A673 (cell line): ENCODE data around the gene KNDC1. TPM values are rescaled to one million over a fixed set of nuclear protein-coding genes. Genes with fewer than 3 reads are reported as not detected.

Experiments used
- BruUV-seq: library from RNA; stranded (reverse); fragments of 400-500 nt; replicated peaks from 2 replicates; lab custom pipeline; 2021; lab: Mats Ljungman, UMichigan
- CTCF ChIA-PET: fragments of 300-600 bp; sonication (Branson Sonifier 250); formaldehyde crosslinking; loops from one replicate; lab custom pipeline; 2022; ENCODE audit warnings: antibody characterized with exemption; lab: Charles Lee
- POLR2A ChIA-PET: fragments of 300-600 bp; sonication (Branson Sonifier 250); formaldehyde crosslinking; loops from one replicate; lab custom pipeline; 2022; ENCODE audit warnings: antibody characterized with exemption; ENCODE audit not compliant: low non-redundant PET; lab: Charles Lee
- DNase-seq: peaks from one replicate; pipeline ENCODE4 v3.0.0-alpha.2; 2015; ENCODE audit warnings: low spot score
- H3K27ac ChIP-seq: fragments of 200-600 bp; sonication (generic); 2 replicates; pipeline ENCODE4 v1.5.1; 2016; ENCODE audit warnings: mixed run types, low read depth, mild to moderate bottlenecking, mixed read lengths, antibody characterized with exemption, low read length; ENCODE audit not compliant: poor library complexity, severe bottlenecking
- H3K27me3 ChIP-seq: fragments of 200-600 bp; sonication (generic); replicated peaks from 2 replicates; pipeline ENCODE4 v1.6.1; 2017; ENCODE audit warnings: mixed run types, low read depth, mild to moderate bottlenecking, mixed read lengths, antibody characterized with exemption, low read length; ENCODE audit not compliant: insufficient read depth, poor library complexity
- H3K36me3 ChIP-seq: fragments of 200-600 bp; sonication (generic); 2 replicates; pipeline ENCODE4 v1.6.1; 2016; ENCODE audit warnings: mixed run types, mild to moderate bottlenecking, mixed read lengths, antibody characterized with exemption, low read length; ENCODE audit not compliant: insufficient read depth, poor library complexity, severe bottlenecking
- H3K4me1 ChIP-seq: fragments of 200-600 bp; sonication (generic); 2 replicates; pipeline ENCODE4 v1.6.1; 2017; ENCODE audit warnings: mixed run types, mild to moderate bottlenecking, mixed read lengths, antibody characterized with exemption, low read length; ENCODE audit not compliant: insufficient read depth, poor library complexity, severe bottlenecking
- H3K4me3 ChIP-seq: fragments of 200-600 bp; sonication (generic); 2 replicates; pipeline ENCODE4 v1.5.1; 2016; ENCODE audit warnings: low read depth, mixed run types, mild to moderate bottlenecking, mixed read lengths, low read length; ENCODE audit not compliant: poor library complexity, severe bottlenecking
- H3K9me3 ChIP-seq: fragments of 200-600 bp; sonication (generic); 2 replicates; pipeline ENCODE4 v1.6.1; 2016; ENCODE audit warnings: mixed run types, low read depth, mild to moderate bottlenecking, mixed read lengths, antibody characterized with exemption, low read length; ENCODE audit not compliant: poor library complexity, severe bottlenecking
- CTCF ChIP-seq: fragments of 300-800, 200-600 bp; sonication (generic); conservative IDR thresholded peaks from 2 replicates; pipeline ENCODE4 v1.5.1; 2017; ENCODE audit warnings: low read depth, mild to moderate bottlenecking, antibody characterized with exemption, low read length, moderate library complexity, mixed read lengths
- EZH2 ChIP-seq: fragments of 200-600 bp; sonication (generic); IDR thresholded peaks from 2 replicates; pipeline ENCODE4 v1.6.1; 2017; ENCODE audit warnings: borderline replicate concordance, low read depth, mild to moderate bottlenecking, mixed read lengths, antibody characterized with exemption, low read length; ENCODE audit not compliant: poor library complexity, severe bottlenecking
- intact Hi-C: fragments of 100-400 bp; cut with micrococcal nuclease; formaldehyde crosslinking; loops from one replicate; pipeline ENCODE4 v1.10.0; 2022; ENCODE audit not compliant: unreplicated experiment
- total RNA-seq: library from RNA; stranded (reverse); gene quantifications from 2 replicates; pipeline ENCODE4 v1.2.3, GENCODE V29; 2021

The KNDC1 gene
- total RNA-seq, 1 experiment from 2014 or later: not detected

DNA sequence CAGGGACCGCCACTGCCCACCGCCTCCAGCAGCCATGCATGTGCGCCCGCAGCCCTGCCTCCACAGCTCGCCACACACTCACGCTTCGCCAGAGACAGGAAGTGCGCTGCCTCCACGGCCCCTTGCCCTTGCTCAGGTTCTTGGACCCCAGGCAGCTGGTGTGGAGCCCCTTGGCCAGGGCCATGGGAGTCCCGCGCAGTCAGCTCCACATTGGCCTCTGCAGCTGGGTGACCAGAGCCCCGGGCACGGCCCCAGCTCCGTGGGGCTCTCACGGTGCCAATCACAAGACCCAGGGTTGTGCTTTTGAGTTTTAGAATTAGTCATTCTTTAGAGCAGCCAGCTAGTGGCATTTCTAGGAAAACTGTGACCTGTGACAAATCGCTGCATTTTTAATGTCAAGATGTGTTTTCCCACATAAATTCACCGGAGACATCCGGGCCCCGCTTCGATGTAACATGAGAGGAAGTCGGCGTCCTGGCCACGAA, 65.7 kb downstream of the KNDC1 start:
- Histone ChIP-seq H3K4me3 (no peak overlapping the region), H3K27ac (no peak overlapping the region), H3K4me1 (no peaks in the 10 kb centered on the region), H3K36me3 (no peaks in the 10 kb centered on the region), H3K9me3 (no peaks in the 10 kb centered on the region), H3K27me3 (peaks cover 63% of the 10 kb centered on the region)
- POLR2A ChIA-PET: no interaction called here
- no peak for DNase-seq
- no TSS peak for BruUV-seq
- intact Hi-C loops: no loop called here
- CTCF ChIA-PET: no interaction called here
- no peak for TF ChIP-seq EZH2
- no peak for TF ChIP-seq CTCF

DNA sequence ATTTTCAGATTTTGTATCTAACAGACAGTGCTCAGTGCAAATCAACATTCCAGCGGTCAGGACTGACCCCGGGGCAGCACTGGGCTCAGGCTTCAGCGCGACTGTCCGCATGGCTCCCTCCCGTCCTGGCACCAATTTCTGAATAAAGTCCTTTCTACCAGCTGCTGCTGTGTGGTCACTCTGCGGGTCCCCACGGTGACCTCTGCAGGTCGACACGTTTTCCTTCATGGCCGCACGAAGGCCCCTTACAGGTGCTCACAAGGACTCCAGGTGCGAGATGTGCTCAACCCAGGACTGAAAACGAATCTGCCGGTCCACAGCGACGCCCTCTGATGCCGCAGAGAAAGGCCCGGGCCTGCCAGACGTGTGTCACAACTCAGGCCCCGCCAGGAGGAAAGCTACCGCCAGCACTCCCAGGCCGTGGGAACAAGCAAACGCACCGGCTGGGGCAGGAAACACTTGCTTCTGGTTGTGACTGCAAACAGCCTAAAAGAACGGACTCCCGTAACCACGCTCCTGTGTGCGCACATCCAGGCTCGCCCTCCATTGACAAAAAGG, 66.3 kb downstream of the KNDC1 start:
- ChIA-PET POLR2A (no interaction called here), CTCF (no interaction called here)
- Histone ChIP-seq H3K27me3 (peaks cover 68% of the 10 kb centered on the region), H3K27ac (no peak overlapping the region), H3K4me1 (no peaks in the 10 kb centered on the region), H3K9me3 (no peaks in the 10 kb centered on the region), H3K36me3 (no peaks in the 10 kb centered on the region), H3K4me3 (no peak overlapping the region)
- no TSS peak for BruUV-seq
- no peak for DNase-seq
- intact Hi-C loops: no loop called here
- TF ChIP-seq EZH2 (no peak), CTCF (no peak)

DNA sequence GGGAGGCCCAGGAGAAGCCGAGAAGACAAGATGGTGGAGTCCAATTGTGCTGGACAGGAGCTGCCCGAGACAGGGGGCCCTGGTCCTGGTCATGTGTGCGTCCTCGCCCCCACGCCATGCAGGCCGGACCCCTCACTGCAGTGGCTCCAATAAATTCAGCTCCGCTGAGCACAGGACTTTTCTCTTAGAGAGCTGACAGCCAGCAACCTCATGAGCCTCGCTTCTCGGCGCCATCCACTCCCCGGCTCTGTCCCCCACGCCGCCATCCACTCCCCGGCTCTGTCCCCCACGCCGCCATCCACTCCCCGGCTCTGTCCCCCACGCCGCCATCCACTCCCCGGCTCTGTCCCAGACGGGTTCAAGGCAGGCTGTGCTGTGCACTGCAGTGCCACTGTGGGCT, 67.2 kb downstream of the KNDC1 start:
- DNase-seq: no peak
- Histone ChIP-seq H3K27me3 (peaks cover 77% of the 10 kb centered on the region), H3K36me3 (no peaks in the 10 kb centered on the region), H3K4me1 (no peaks in the 10 kb centered on the region), H3K27ac (no peak overlapping the region), H3K9me3 (no peaks in the 10 kb centered on the region), H3K4me3 (no peak overlapping the region)
- ChIA-PET POLR2A (no interaction called here), CTCF (interaction anchor here (0.7 kb wide), 1 partner anchor 11 kb away, joined by 4 read pairs; no protein-coding TSS in a partner anchor)
- TF ChIP-seq EZH2: no peak
- no peak for TF ChIP-seq CTCF
- intact Hi-C loops: no loop called here
- BruUV-seq: no TSS peak
